Stimulated activated CD8-positive, alpha-beta memory T cell treated with anti-CD3 and anti-CD28 coated beads, Interleukin-7, amount 100 ng/mL, for 48 hours (primary cell): ENCODE results near the gene CNN2.
A peak's percentile ranks its signal among the peaks of the same experiment; 100 is the strongest.

Experiments used
- DNase-seq, 2 donors: peaks; one replicate each; pipeline ENCODE4 v3.0.0-alpha.2; 2020; ENCODE audit warnings: low read depth in 1 of 2; ENCODE audit errors: extremely low read depth in 1 of 2

Gene CNN2

GRCh38 chr19:1064661-1065605, 38.5 kb downstream of the CNN2 start:
- no peak for DNase-seq

- no peak for DNase-seq
Observed at GRCh38 chr19:1065606-1066109, 39.2 kb downstream of the CNN2 start.

DNA sequence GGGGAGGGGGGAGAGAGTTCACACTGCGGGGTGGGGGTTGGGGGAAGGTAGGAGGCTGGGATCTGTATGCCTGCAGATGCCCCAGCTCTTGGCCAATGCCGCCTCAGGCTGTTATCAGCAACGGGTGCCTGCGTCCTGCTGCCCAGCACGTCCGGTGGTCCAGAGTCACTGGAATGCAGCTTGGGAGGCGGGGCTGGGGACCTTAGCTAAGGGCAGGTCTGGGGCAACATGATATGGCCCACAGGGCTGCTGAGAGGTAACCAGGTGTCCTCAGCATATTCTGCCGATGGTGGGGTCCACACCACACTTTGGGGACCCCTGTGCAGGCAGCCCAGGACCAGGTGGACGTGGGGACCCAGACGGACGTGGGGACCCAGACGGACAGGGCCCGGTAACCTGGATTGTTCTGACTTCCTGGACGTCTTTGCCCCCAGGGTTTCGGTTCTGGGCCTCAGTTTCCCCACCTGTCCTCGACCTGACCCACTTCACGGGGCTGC, 39.9 kb downstream of the CNN2 start:
- no peak for DNase-seq

- DNase-seq = peak; percentile 65 to 77
Observed at GRCh38 chr19:1066748-1067340, 40.4 kb downstream of the CNN2 start, which contains the start of gene ARHGAP45. Gene ARHGAP45, plus strand, starts transcription at chr19:1067167. Its CDS starts 239 bp downstream, at chr19:1067406.

GRCh38 chr19:1067341-1067957, 41.0 kb downstream of the CNN2 start:
- DNase-seq = no peak

DNA sequence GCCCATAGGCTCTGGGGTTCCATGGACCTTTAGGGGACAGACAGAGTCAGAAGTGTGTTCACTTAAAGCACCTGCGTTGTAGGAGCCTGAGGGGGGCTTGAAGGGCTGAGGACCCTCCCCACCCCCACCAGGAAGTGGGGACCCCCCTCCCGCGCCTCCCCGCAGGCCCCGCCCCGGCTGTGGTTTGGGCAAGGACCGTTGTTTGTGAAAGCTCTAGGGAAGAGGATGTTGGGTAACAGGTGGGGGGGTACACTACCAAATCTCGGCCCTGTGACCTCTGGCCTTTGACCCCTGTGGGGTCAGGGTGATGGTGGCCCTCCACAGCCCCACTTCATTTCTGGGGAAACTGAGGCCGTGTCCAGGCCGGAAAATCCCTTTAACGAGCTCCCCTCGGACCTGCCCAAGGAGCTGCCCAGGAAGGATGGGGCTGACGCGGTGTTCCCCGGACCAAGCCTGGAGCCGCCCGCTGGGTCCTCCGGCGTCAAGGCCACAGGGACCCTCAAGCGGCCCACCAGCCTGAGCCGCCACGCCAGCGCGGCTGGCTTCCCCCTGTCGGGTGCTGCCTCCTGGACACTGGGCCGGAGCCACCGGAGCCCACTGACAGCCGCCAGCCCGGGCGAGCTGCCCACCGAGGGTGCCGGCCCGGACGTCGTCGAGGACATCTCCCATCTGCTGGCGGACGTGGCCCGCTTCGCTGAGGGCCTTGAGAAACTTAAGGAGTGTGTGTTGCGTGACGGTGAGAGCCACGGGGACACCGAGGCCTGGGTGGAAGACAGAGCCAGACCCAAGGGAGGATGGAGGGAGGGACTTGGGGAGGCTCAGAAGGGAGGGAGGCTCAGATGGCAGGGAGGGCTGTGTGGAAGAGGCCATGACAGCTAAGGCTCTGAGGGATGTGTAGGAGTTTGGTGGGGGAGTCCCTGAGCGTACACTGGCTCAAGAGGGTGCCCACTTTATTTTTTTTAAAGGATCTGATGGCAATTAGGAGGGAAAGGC, 41.9 kb downstream of the CNN2 start:
- no peak for DNase-seq

DNA sequence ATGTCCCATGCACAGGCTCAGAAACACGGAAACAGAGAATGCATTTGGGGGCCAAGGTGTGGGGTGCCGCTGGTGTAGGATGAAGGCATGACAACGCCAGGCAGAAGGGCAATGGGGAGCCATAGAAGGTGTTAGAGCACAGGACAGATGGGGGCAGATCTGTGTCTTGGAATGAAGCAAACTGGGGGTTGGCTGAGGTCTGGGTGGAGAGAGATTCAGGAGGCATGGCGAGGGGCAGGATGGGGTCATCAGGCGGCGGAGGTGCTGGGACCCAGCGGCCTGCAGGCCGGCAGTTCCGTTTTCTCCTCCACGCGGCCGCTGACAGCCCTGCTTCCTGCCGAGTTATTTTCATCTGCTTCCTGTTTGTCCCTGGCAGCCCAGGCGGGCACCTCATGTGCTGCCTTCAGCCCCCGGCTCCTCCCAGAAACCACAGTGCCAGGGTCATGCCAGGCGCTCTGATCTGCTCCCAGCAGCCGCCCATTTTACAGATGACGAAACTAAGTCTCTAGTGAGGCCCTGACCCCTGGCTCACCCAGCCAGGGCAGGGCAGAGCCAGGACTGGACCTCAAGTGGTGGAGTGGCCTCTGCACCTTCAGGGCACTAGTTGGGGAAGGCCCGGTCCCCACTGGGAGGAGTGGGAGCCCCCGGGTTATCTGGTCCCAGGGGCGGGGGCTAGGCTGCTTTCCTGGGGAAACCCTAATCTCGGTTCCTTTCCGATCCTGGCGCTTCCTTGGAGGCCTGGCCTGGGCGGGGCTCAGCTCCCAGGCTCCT, 42.8 kb downstream of the CNN2 start:
- no peak for DNase-seq

DNA sequence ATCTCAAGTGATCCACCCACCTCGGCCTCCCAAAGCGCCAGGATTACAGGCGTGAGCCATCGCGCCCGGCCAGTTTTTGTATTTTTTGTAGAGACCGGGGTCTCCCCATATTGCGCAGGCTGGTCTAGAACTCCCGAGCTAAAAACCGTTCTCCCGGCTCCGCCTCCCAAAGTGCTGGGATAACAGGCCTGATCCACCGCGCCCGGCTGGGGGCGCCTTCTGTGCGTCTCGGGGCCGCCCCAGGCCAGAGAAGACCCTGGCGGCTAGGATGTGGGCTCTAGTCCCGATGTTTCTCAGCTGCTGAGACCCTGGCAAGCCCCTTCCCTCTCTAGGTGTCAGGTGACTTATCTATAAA, 44.1 kb downstream of the CNN2 start:
- DNase-seq = no peak

GRCh38 chr19:1070931-1071791, 44.8 kb downstream of the CNN2 start:
- no peak for DNase-seq

GRCh38 chr19:1072371-1073015, 46.1 kb downstream of the CNN2 start:
- no peak for DNase-seq

GRCh38 chr19:1073063-1073955, 46.9 kb downstream of the CNN2 start:
- no peak for DNase-seq

DNA sequence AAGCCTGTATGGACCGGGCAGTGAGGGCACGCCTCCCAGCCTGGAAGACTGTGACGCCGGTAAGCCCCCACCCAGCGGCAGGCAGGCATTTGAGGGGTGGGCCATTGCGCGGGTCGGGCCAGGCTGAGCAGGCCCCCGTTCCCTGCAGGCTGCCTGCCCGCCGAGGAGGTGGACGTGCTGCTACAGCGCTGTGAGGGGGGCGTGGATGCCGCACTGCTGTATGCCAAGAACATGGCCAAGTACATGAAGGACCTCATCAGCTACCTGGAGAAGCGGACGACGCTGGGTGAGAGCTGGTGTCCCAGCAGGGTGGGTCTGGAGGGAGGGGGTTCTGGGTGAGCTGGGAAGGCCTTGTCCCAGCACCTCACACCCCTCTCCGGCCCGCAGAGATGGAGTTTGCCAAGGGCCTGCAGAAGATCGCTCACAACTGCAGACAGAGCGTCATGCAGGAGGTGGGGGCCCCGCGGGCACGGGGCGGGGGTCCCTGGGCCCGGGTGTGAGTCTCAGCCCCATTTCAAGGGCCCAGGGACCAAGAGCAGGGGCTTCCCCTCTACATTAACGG, 47.6 kb downstream of the CNN2 start:
- DNase-seq = no peak

- peak; percentile 68 for DNase-seq
Observed at GRCh38 chr19:1074544-1075283, 48.3 kb downstream of the CNN2 start.

DNA sequence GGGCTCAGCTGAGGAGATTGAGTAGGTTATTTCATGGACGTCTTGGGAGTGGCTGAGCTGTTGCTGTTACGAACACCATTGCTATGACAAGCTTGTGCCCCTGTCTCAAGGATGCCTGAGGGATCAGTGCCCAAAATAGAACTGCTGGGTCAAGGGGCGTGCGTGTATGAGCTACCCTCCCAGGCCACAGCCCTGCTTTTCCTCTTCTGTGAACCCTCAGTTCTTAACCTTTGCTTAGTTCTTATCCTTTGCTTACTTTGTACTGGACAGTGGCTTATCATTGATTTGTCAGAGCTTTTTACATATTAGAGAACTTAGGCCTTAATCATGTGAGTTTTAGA, 49.6 kb downstream of the CNN2 start:
- no peak for DNase-seq

DNA sequence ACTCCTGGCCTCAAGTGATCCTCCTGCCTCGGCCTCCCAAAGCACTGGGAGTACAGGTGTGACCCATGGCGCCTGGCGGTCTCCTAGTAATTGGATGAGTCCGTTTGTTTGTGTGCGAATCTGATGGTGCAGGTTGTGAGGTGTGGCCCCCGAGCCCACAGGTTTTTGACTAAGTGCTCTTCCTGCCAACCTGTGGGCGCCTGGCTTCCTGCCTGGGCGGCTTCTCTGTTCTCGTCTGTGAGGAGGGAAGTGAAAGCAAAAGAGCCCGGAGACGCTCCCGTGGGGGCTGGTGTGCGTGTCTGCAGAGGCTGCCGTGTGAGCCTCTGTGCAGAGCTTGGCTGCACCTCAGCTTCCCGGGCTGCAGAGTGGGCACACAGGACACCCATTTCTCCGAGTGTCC, 50.5 kb downstream of the CNN2 start:
- DNase-seq = peak; percentile 79 to 90

DNA sequence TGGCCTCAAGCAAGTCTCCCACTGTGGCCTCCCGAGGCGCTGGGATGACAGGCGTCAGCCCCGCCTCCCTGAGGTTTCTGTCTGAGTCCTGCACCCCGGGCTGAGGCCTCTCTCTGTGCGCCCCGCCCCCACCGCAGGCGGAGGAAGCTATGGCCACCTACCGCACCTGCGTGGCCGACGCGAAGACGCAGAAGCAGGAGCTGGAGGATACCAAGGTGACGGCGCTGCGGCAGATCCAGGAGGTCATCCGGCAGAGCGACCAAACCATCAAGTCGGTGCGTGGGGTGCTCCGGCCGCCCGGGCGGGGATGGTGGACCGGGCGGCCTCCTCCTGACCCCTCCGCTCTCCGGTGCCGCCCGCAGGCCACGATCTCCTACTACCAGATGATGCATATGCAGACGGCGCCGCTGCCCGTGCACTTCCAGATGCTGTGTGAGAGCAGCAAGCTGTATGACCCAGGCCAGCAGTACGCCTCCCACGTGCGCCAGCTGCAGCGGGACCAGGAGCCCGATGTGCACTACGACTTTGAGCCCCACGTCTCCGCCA, 53.2 kb downstream of the CNN2 start:
- peak in 1 of 2 donors; percentile 78 for DNase-seq
